ENCODE data around the gene TPRG1L.
A peak's percentile ranks its signal among the peaks of the same experiment; 100 is the strongest.
"Not testable (repeated sequence)": the region's sequence is repeated elsewhere in the genome, so short reads cannot be mapped to it uniquely, and the experiment has no call there.

TPRG1L gene

GRCh38 chr1:3609769-3610526, 14.9 kb upstream of the TPRG1L start:
- DNase-seq (ENCODE audit: low read depth): no peak

GRCh38 chr1:3610527-3611169, 14.2 kb upstream of the TPRG1L start:
- DNase-seq (ENCODE audit: low read depth): no peak

GRCh38 chr1:3611170-3612019, 13.4 kb upstream of the TPRG1L start, which contains the start of gene MEGF6:
Gene MEGF6, minus strand, starts transcription at chr1:3611508. Its CDS starts 240 bp downstream, at chr1:3611268.
- DNase-seq (ENCODE audit: low read depth): peak; percentile 53

- DNase-seq (ENCODE audit: low read depth): no peak
These were observed 12.7 kb upstream of the TPRG1L start for GRCh38 chr1:3612123-3612522.

GRCh38 chr1:3614755-3615742, 9.8 kb upstream of the TPRG1L start:
- DNase-seq (ENCODE audit: low read depth): no peak

- no peak for DNase-seq (ENCODE audit: low read depth)
These were observed 8.0 kb upstream of the TPRG1L start for GRCh38 chr1:3616861-3617260.

GRCh38 chr1:3617806-3618345, 6.9 kb upstream of the TPRG1L start:
- DNase-seq (ENCODE audit: low read depth): no peak

- no peak for DNase-seq (ENCODE audit: low read depth)
These were observed 6.3 kb upstream of the TPRG1L start for GRCh38 chr1:3618531-3618880.

- DNase-seq (ENCODE audit: low read depth): peak; percentile 53
These were observed 5.7 kb upstream of the TPRG1L start for GRCh38 chr1:3618881-3619671.

- DNase-seq (ENCODE audit: low read depth): no peak
These were observed 4.1 kb upstream of the TPRG1L start for GRCh38 chr1:3620708-3621107.

GRCh38 chr1:3621151-3621671, 3.6 kb upstream of the TPRG1L start:
- not testable (repeated sequence) for DNase-seq (ENCODE audit: low read depth)

GRCh38 chr1:3622102-3622501, 2.7 kb upstream of the TPRG1L start:
- not testable (repeated sequence) for DNase-seq (ENCODE audit: low read depth)

GRCh38 chr1:3623441-3624199, 1.2 kb upstream of the TPRG1L start:
- DNase-seq (ENCODE audit: low read depth): no peak

GRCh38 chr1:3625151-3625907, 514 bp downstream of the TPRG1L start:
- DNase-seq (ENCODE audit: low read depth): no peak

- DNase-seq (ENCODE audit: low read depth): no peak
These were observed 1.2 kb downstream of the TPRG1L start for GRCh38 chr1:3626025-3626424.

GRCh38 chr1:3627515-3628253, 2.9 kb downstream of the TPRG1L start:
- no peak for DNase-seq (ENCODE audit: low read depth)

- DNase-seq (ENCODE audit: low read depth): no peak
These were observed 3.6 kb downstream of the TPRG1L start for GRCh38 chr1:3628445-3628844.

All from activated T-helper 9 cell treated with anti-CD3 and anti-CD28 coated beads, Interleukin-2, amount 50 U/mL, for 16 hours (primary cell).